CD4-positive, alpha-beta T cell treated with Interleukin-6 for 4 hours (primary cell): Measurements from ENCODE around the gene DPEP2.
"Not testable (repeated sequence)": the region's sequence is repeated elsewhere in the genome, so short reads cannot be mapped to it uniquely, and the experiment has no call there.

Experiments
- DNase-seq: peaks from one replicate; pipeline ENCODE4 v3.0.0-alpha.2; 2020; ENCODE audit warnings: mixed read lengths

Gene DPEP2

DNA sequence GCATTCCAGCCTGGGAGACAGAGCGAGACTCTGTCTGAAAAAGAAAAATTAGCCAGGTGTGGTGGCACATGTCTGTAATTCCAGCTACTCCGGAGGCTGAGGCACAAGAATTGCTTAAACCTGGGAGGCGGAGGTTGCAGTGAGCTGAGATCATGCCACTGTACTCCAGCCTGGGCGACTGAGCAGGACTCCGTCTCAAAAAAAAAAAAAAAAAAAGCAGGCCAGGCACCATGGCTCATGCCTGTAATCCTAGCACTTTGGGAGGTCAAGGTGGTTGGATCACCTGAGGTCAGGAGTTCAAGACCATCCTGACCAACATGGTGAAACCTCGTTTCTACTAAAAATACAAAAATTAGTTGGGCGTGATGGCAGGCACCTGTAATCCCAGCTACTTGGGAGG is 27.0 kb downstream of the DPEP2 start:
- DNase-seq, result not testable (repeated sequence)

DNA sequence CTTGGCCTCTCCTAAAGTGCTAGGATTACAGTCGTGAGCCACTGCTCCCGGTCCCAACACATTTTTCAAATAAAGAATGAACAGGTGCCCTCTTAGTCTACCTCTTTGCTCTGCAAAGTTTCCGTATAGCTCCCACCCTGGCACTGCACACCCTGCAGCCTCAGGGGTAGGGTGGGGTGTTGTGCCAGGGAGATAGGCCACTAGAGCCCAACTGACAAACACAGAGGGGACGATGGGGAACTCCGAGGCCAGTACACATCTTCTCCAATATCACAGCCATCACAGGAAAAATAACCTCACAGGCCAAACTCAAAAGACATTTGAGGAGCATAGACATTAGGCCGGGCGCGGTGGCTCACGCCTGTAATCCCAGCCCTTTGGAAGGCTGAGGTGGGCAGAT is 28.2 kb downstream of the DPEP2 start:
- no peak for DNase-seq

- DNase-seq, result peak; percentile 8
Observed at GRCh38 chr16:67969254-67970039, 29.8 kb downstream of the DPEP2 start.

DNA sequence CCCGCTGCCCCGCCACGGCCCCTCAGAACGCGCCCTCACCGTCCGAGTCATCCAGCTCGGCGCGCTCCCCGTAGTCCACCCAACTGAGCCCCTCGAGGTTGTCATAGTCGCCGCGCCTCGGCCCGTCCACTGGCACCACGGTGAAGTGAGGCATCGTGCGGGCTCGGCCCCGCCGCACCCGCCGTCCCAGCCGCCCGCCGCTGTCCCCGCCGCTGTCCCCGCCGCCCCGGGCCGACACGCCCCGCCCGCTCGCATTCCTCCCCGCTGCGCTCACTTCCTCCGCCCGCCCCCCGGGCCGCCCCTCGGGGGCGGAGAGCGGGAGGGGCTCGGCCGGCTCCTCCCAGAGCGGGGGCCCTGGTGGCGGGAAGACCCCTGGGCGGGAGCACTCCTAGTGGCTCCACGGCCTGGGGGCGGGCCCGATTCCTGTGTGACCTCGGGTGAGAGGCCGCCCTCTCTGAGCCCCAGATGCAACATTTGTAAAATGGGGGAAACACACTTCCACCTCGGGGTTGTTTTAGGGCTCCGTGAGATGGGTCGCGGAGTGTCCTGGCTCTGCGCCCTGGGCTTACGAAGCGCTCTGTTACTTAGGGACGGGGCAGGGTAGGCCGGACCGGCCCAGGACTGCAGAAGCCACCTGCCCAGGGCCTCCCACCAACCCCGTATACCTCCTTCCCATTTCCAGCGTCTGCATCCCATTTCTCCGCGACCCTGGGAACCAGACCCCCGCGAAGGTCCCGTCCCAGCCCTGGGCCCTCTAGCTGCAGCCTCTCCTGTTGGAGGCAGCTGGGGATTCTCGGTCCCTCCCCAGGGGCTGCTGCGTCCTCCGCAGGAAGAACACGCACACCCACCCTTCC is 30.7 kb downstream of the DPEP2 start, which contains the start of gene SLC12A4:
Gene SLC12A4, minus strand, starts transcription at position 238 of the 854 bp plus-strand sequence. Its CDS starts 84 bp downstream, at position 154.
- DNase-seq, result peak; percentile 86

DNA sequence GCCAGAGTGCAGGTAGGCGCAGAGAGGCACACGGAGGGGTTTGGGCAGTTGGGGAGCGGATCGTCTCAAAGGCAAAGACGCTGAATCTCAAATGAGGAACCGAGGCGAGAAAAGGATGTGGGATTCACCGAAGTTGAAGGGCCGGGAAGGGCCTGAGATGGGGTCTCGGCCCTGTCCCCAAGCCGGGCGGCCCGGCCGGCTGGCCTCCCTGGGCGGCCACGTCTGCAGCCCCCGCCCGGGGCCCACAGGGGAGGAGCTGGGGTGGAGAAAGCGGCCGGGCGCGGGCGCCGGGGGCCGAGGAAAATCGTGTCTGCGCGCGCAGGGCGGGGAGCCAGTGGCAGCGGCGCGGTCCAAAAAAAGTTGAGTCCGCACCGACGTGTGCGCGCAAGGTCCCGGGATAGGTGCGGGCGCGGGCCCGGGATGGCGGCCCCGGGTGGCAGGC is 31.3 kb downstream of the DPEP2 start:
- peak; percentile 34 for DNase-seq

GRCh38 chr16:67967183-67967957 is 31.9 kb downstream of the DPEP2 start:
- peak; percentile 27 for DNase-seq

GRCh38 chr16:67966549-67967182 is 32.6 kb downstream of the DPEP2 start:
- DNase-seq, result no peak

- DNase-seq, result no peak
Observed at GRCh38 chr16:67965668-67966548, 33.4 kb downstream of the DPEP2 start.

DNA sequence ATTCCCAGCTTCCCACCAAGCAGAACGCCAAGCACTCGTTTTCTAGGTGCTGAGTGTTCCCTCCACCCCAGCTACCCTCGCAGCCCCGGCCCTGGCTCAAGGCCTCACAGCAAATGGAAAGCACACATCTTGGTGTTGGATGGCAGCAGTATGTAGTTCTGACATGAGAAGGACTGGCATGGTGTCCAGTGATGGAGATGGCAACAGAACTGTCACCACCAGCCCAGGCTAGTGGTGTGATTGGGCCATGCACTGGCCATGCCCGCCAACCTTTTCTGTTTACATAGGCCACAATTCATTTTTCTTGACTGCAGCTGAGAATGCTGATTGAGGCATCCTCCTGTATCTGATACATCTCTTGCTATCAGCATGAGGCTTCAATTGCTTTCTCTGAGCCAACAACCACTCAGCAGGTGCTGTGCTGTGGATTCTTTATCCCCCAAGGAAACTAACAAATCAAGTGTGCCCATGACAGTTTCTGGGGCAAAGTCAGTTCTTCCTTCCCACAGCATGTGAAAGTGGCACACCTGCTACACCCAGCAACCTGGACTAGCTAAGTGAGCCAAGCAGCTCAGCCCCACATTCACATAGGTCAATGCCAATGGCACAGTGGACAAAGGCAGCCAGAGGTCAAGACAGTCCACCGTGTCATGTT is 34.7 kb downstream of the DPEP2 start:
- no peak for DNase-seq

DNA sequence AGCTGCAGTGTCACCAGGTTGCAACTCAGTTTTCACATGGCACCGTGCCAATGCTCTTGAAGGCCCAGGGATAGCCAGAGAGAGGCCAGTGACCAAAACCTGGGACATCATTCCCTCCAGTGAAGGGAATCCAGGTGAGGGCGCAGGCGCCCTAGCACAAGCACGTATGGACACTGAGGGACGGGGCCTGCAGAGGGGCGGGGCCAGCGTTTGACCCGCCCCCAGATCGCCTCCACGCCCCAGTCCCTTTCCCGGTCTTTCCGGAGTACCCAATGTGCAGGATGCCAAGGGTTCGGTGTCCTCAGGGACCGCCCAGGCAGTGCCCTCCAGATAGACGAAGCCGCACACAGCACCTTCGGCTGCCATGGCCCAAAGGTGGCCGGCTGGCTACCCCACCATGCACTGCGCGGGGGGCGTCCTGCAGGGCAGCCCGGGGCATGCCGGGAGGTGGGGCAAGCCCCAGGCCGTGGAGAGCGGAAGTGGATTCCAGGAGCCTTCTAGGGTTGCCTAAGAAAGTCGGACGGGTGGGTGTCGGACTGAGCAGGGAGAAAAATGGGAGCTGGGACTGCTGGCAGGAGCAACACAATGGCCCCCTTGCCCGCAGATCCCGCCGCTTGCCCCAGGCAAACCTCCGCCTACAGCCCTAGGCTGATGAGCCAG is 35.5 kb downstream of the DPEP2 start:
- DNase-seq, result no peak

GRCh38 chr16:67963292-67963661 is 36.0 kb downstream of the DPEP2 start:
- no peak for DNase-seq

- DNase-seq, result no peak
Observed at GRCh38 chr16:67962135-67962534, 37.1 kb downstream of the DPEP2 start.

GRCh38 chr16:67961551-67961957 is 37.7 kb downstream of the DPEP2 start:
- DNase-seq, result no peak

- no peak for DNase-seq
Observed at GRCh38 chr16:67959536-67960329, 39.6 kb downstream of the DPEP2 start.

DNA sequence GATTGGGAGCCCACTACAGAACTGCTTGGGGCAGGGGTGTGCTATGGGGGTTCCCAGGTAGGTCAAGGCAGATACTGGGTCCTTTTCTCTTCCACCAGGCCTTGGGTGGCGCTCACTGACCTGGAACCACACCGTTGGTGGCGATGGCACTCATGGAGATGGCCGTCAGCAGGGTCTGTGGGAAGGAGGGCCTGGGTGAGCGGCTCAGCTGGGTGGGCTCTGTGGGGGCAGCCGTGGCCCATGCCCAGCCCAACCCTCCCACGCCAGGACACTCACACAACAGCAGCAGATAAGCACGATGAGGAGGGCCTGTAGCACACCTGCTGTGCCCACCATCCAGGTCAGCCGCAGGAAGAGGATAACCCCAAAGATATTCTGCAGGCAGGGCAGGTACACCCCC is 41.7 kb downstream of the DPEP2 start:
- DNase-seq, result no peak

GRCh38 chr16:67954421-67955196 is 44.7 kb downstream of the DPEP2 start:
- DNase-seq, result no peak

DNA sequence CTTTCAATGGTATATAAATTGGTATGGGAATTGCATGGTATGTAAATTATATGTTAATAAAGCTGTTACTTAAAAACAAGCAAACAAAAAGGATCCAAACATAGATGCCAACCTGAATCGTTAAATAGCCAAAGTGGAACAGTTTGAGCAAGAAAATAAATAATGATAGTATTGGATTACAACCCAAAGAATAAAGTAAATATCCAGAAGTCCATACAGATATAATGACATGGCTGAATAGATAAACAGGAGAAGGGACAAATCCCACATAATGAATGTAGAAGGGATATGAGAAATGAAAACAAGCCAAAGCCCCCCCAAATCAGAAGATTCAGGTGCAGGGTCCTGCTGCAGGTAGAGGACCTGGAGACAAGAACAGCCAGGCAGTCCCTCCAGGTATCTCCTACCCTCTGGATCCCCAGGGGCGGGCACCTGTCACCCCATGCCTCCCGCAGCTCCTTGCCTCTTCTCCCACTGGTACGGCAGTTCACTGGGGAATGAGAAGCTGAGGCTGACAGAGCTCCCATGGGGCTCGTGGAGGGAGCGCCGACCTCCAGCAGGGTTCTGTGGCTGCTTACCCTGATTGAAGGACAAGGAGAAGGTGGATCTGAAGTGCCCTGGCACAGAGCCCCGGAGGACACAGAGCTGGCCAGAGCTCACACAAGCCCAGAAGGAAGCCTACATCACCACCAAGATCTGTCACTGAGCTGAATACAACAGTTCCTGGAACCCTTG is 45.5 kb downstream of the DPEP2 start:
- no peak for DNase-seq

DNA sequence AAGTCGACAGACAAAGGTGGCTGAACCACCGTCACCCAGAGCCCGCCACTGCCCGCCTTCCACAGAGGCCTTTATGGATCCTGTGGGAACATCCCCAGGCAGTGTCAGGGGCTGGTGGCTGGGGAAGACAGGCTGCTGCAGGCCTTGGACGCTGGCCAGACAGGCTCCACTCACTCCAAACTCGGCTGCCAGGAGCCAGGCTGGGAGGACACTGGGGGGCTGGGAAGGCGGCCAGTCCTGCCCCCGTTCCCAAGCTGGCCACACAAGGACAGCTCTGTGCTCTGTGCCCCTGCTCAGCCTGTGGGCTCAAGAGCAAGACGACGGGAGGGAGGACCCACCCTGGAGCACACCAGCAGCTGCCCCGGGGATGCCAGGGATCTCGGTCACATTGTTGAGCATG is 47.8 kb downstream of the DPEP2 start:
- no peak for DNase-seq
